Transverse colon (tissue), 4 donors: ENCODE measurements around the gene MAST4. TPM values are rescaled to one million over a fixed set of nuclear protein-coding genes. Genes with fewer than 3 reads are reported as not detected.

Experiments used
- DNase-seq: peaks from one replicate; pipeline ENCODE4 v3.0.0-alpha.2; 2019
- H3K27ac ChIP-seq, 4 donors: fragments of 200-600 bp; sonication (generic); 2 replicates each; pipeline ENCODE4 v1.5.1; 2016 to 2018; ENCODE audit warnings: inconsistent platforms in 4 of 4
- H3K27me3 ChIP-seq: fragments of 200-600 bp; sonication (generic); 2 replicates; pipeline ENCODE4 v1.5.1; 2017; ENCODE audit warnings: inconsistent platforms
- H3K36me3 ChIP-seq, 4 donors: fragments of 200-600 bp; sonication (generic); 2 replicates each; pipeline ENCODE4 v1.5.1; 2017 to 2019; ENCODE audit warnings: inconsistent platforms in 4 of 4
- H3K4me1 ChIP-seq, 4 donors: fragments of 200-600 bp; sonication (generic); 2 replicates each; pipeline ENCODE4 v1.5.1; 2017 to 2020; ENCODE audit warnings: inconsistent platforms in 4 of 4
- H3K4me3 ChIP-seq, 4 donors: fragments of 200-600 bp; sonication (generic); 1 replicate in 1 of 4; 2 replicates in 3 of 4; pipeline versions ENCODE4 v1.5.1 to v1.6.1; 2017 to 2019; ENCODE audit warnings: inconsistent platforms in 4 of 4
- H3K9me3 ChIP-seq, 2 donors: fragments of 200-600 bp; sonication (generic); 2 replicates each; pipeline ENCODE4 v1.5.1; 2017 to 2019; ENCODE audit warnings: inconsistent platforms in 2 of 2
- CTCF ChIP-seq, 5 experiments: fragments of 200-600 bp in 3 of 5; fragments of 450-650 bp in 2 of 5; sonication (generic) in 3 of 5; IDR thresholded peaks; 1 replicate in 2 of 5; 2 replicates in 3 of 5; pipeline ENCODE4 v1.5.1; 2016 to 2017; ENCODE audit warnings: antibody characterized with exemption in 5 of 5, inconsistent platforms in 3 of 5, mild to moderate bottlenecking in 2 of 5, moderate library complexity in 1 of 5
- EP300 ChIP-seq: sonication (generic); formaldehyde crosslinking; IDR thresholded peaks from one replicate; pipeline ENCODE4 v1.6.1; 2017; ENCODE audit warnings: antibody characterized with exemption, low read depth
- POLR2A ChIP-seq: fragments of 450-650 bp; IDR thresholded peaks from one replicate; pipeline ENCODE4 v1.6.1; 2016; ENCODE audit warnings: antibody characterized with exemption, mild to moderate bottlenecking, moderate library complexity
- POLR2AphosphoS5 ChIP-seq, 3 donors: sonication (generic); formaldehyde crosslinking; IDR thresholded peaks; one replicate each; pipeline ENCODE4 v1.6.1; 2016; ENCODE audit warnings: antibody characterized with exemption in 3 of 3
- WGBS, 2 donors: methylation state at CpG; one replicate each; pipeline ENCODE4 v1.1.5; 2018; ENCODE audit warnings: low coverage in 1 of 2; 5-methylcytosine and 5-hydroxymethylcytosine counted together
- in situ Hi-C, 4 donors: fragments of 200-750 bp; cut with MboI; loops; one replicate each; pipeline versions ENCODE4 v1.15.0 to v1.15.1; 2017; ENCODE audit warnings: low sequenced_read_pairs in 3 of 4, low pct_ligation_motif_present in 1 of 4, low pct_unique_long_range_greater_than_20kb in 1 of 4
- intact Hi-C: fragments of 100-400 bp; cut with DNase I; formaldehyde crosslinking; loops from one replicate; pipeline ENCODE4 v1.15.1; 2023; ENCODE audit warnings: low total_unique reads
- total RNA-seq, 4 donors: library from RNA; depleted of rRNA; stranded (reverse); fragments of >200 nt; gene quantifications; one replicate each; pipeline ENCODE4 v1.1.0, GENCODE V29; 2016

The MAST4 gene
- total RNA-seq, 4 donors from 2014 or later = 20.3 to 46.8 (median 35.4) TPM

GRCh38 chr5:66843065-66843464 lies 246.9 kb downstream of the MAST4 start:
- no peaks in the 10 kb centered on the region for H3K36me3 ChIP-seq
- no peak overlapping the region for H3K4me3 ChIP-seq
- no peaks in the 10 kb centered on the region for H3K27me3 ChIP-seq
- intact Hi-C loops (no loop called here), in situ Hi-C loops (no loop called here)
- no peak for DNase-seq
- H3K9me3 ChIP-seq = no peaks in the 10 kb centered on the region
- H3K27ac ChIP-seq = no peak overlapping the region
- 81 to 87% methylated on average over 4 of the region's 4 CpGs for WGBS, 2 donors
- no peak for TF ChIP-seq CTCF (IDR thresholded peaks at IDR 0.05)
- no peaks in the 10 kb centered on the region for H3K4me1 ChIP-seq

GRCh38 chr5:66848749-66849641 lies 252.8 kb downstream of the MAST4 start:
- no peak for DNase-seq
- intact Hi-C loops = no loop called here
- Histone ChIP-seq H3K36me3 (no peaks in the 10 kb centered on the region), H3K27me3 (no peaks in the 10 kb centered on the region), H3K4me3 (no peak overlapping the region), H3K27ac (no peak overlapping the region), H3K4me1 (no peaks in the 10 kb centered on the region), H3K9me3 (no peaks in the 10 kb centered on the region)
- 66 to 73% methylated on average over 2 to 10 of the region's 10 CpGs for WGBS, 2 donors
- TF ChIP-seq POLR2A (no peak), CTCF (IDR thresholded peaks at IDR 0.05) (no peak), POLR2AphosphoS5 (IDR thresholded peaks at IDR 0.05) (no peak), EP300 (no peak)
- in situ Hi-C loops = no loop called here

- WGBS, 2 donors = 84 to 92% methylated on average over 1 of the region's 1 CpG
- no peak for DNase-seq
- Histone ChIP-seq H3K4me3 (no peak overlapping the region), H3K36me3 (no peaks in the 10 kb centered on the region), H3K27ac (no peak overlapping the region), H3K27me3 (no peaks in the 10 kb centered on the region), H3K9me3 (no peaks in the 10 kb centered on the region), H3K4me1 (no peaks in the 10 kb centered on the region)
- TF ChIP-seq POLR2A (no peak), EP300 (no peak), CTCF (IDR thresholded peaks at IDR 0.05) (no peak), POLR2AphosphoS5 (IDR thresholded peaks at IDR 0.05) (no peak)
- intact Hi-C loops = no loop called here
- in situ Hi-C loops = no loop called here
These were observed 253.6 kb downstream of the MAST4 start for GRCh38 chr5:66849803-66850202.

GRCh38 chr5:66850354-66851075 lies 254.3 kb downstream of the MAST4 start:
- Histone ChIP-seq H3K27ac (no peak overlapping the region), H3K27me3 (no peaks in the 10 kb centered on the region), H3K4me1 (no peaks in the 10 kb centered on the region), H3K9me3 (no peaks in the 10 kb centered on the region), H3K4me3 (no peak overlapping the region), H3K36me3 (no peaks in the 10 kb centered on the region)
- intact Hi-C loops = no loop called here
- no peak for DNase-seq
- in situ Hi-C loops = no loop called here
- TF ChIP-seq CTCF (IDR thresholded peaks at IDR 0.05) (no peak), POLR2A (no peak), POLR2AphosphoS5 (IDR thresholded peaks at IDR 0.05) (no peak), EP300 (no peak)
- 77 to 89% methylated on average over 4 to 5 of the region's 5 CpGs for WGBS, 2 donors
